Epithelial cell of proximal tubule (primary cell): ENCODE results near the gene PPP1R12B. TPM values are rescaled to one million over a fixed set of nuclear protein-coding genes. Genes with fewer than 3 reads are reported as not detected.

ENCODE experiments used
- DNase-seq: peaks from one replicate; pipeline ENCODE4 v3.0.0-alpha.2; 2011; ENCODE audit warnings: low read depth
- H3K4me3 ChIP-seq: 2 replicates; pipeline ENCODE4 v1.5.1; 2011; ENCODE audit warnings: low read depth, mild to moderate bottlenecking, low read length
- total RNA-seq: library from RNA; depleted of rRNA; stranded (reverse); fragments of >200 nt; gene quantifications from 2 replicates; pipeline ENCODE4 v1.2.3, GENCODE V29; 2015
- TF ChIP-seq, protein P1 (sequence below): conservative IDR thresholded peaks from 2 replicates; pipeline ENCODE4 v1.5.1; 2012; ENCODE audit warnings: low read depth, mild to moderate bottlenecking, low read length

Gene PPP1R12B
- total RNA-seq, 1 donor from 2014 or later: 21.6 TPM

DNA sequence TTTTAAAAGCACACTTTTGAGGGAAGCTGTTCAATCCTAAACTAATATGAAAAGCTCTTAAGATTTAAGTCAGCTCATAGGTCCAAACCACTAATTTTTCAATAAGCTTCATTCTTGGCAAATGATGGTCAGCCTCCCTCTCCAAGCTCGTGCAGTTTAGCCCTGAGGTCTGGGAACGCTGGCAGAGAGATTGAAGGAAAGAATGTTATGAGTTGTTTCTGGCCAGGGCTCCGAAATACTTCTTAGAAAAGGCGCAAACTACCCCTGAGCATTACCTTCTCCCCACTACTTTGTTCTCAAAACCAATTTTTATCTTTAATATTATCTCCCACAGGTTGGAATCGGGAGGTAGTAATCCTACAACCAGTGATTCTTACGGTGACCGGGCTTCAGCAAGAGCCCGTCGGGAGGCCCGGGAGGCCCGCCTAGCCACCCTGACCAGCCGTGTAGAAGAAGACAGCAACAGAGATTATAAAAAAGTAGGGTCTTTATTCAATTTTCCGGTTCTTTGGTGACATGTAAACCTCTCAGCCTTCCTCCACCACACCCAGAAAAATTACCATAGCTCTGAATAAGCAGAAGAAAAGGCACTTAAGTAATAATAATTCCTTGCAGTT lies 214.1 kb downstream of the PPP1R12B start:
- DNase-seq: no peak
- no peak overlapping the region for H3K4me3 ChIP-seq
- TF ChIP-seq, protein P1, sequence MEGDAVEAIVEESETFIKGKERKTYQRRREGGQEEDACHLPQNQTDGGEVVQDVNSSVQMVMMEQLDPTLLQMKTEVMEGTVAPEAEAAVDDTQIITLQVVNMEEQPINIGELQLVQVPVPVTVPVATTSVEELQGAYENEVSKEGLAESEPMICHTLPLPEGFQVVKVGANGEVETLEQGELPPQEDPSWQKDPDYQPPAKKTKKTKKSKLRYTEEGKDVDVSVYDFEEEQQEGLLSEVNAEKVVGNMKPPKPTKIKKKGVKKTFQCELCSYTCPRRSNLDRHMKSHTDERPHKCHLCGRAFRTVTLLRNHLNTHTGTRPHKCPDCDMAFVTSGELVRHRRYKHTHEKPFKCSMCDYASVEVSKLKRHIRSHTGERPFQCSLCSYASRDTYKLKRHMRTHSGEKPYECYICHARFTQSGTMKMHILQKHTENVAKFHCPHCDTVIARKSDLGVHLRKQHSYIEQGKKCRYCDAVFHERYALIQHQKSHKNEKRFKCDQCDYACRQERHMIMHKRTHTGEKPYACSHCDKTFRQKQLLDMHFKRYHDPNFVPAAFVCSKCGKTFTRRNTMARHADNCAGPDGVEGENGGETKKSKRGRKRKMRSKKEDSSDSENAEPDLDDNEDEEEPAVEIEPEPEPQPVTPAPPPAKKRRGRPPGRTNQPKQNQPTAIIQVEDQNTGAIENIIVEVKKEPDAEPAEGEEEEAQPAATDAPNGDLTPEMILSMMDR: no peak

DNA sequence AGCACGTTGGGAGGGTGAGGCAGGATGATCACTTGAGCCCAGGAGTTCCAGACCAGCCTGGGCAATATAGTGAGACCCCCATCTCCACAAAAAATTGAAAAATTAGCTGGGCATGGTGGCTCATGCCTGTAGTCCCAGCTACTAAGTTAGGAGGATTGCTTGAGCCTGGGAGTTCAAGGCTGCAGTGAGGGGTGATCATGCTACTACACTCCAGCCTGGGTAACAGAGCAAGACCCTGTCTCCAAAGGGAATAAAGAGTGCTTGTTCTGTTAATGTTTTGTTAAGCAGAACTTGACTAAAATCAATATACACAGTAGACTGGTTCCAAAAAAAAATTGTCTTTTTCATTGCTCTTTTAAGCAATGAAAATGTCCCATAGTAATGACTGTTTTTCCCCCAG lies 215.3 kb downstream of the PPP1R12B start:
- H3K4me3 ChIP-seq: no peak overlapping the region
- TF ChIP-seq, protein P1: no peak
- DNase-seq: no peak

DNA sequence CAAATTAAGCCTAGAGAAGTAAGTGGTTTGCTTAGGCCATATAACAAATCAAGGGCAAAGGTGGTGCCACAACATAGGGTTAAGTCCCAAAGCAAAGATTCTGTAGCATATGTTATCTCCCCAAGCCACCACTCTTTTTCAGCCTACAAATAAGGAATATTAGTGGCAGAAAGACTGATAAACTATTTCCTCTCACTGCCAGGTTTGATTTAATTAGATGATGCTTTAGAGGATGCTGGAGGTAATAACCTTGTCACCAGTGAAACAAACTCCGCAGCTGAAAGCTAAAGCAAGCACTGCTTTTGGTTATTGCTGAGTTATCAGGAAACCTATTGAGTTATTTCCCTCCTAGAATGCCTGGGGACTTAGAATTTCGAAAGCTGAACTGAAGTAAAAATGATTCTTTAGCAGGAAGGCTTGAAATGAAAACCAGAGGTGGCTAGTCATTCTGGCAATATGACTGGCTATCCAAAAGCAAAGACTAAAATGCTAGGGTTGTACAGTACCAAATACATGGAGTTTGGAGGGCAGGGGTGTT lies 216.5 kb downstream of the PPP1R12B start:
- no peak overlapping the region for H3K4me3 ChIP-seq
- TF ChIP-seq, protein P1: no peak
- DNase-seq: no peak

DNA sequence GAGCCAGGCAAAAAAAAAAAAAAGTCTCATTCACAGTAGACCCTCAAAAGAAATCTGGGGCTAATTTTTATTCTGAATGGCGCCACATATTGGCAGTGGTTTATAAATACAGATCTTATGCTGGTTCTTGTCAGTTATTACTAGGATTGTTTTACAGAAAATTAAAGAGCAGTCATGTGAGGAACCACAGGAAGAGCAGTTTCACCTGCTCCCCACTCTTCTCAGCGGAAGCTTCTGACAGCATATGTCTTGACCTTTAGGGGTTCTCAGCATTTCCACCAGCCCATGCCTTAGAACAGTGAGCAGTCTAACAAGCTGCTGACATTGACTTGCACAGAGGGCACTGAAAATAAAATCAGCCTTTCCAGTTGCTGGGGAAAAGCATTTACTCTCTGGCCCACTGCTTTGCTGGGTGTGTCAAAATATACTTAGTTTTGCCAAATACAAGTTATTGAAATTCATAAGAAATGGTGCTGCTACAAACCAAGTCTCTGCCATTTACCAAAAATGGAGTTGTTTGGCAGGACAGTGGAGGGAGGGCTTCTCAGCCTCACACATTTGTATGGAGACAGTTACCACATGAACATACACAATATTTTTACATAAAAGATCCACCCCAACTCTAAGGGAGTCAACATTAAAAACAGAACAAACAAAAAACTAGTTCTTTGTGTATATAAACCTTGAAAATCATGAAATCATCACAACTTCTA lies 217.5 kb downstream of the PPP1R12B start:
- no peak overlapping the region for H3K4me3 ChIP-seq
- TF ChIP-seq, protein P1: no peak
- no peak for DNase-seq

DNA sequence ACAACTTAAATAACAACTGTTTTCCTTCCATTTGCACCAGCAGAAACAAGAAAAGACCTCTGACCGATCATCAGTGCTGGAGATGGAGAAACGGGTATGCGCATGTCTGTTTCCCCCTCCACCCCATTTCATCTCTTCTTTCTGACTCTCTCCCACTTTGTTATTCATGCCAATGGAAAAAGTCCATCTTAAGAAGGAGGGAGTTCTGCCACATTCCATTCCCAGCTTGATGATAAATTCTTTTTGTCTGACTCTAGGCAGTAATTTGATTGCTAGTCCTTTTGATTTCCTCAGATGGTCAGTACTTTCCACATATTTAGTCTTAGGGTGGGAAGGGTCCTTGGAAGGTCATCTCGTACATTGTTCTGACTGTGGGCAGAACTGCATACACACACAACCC lies 219.2 kb downstream of the PPP1R12B start:
- TF ChIP-seq, protein P1: no peak
- no peak overlapping the region for H3K4me3 ChIP-seq
- DNase-seq: no peak

DNA sequence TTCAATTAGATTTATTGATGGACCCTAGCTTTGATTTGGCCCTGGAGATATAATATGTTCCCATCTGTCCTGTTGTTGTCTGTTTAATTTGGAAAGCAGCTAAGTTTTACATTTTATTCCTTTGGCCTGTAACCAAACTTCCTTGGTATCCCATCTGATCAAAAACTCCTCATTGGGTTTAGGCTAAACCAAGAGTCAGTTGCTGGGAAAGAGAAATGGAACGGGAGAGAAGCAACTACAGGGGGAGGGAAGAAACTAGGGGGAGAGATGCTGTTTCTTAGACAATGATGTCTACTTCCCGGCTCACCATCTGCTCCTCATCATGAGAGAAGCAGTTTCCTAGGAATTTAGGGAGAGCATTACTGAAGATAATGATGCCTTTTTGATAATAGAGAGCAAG lies 219.9 kb downstream of the PPP1R12B start:
- H3K4me3 ChIP-seq: no peak overlapping the region
- no peak for DNase-seq
- TF ChIP-seq, protein P1: no peak
